B cell (primary cell): ENCODE data around the gene CD28.

Source experiments
- CTCF ChIP-seq: fragments of 200-600 bp; IDR thresholded peaks from one replicate; pipeline ENCODE4 v1.8.0; 2022; ENCODE audit warnings: antibody characterized with exemption, mild to moderate bottlenecking
- EZH2 ChIP-seq: IDR thresholded peaks from 2 replicates; pipeline ENCODE4 v1.6.1; 2012; ENCODE audit warnings: borderline replicate concordance, low read depth, mild to moderate bottlenecking, moderate library complexity, low read length; ENCODE audit not compliant: insufficient read depth, poor library complexity, severe bottlenecking

DNA sequence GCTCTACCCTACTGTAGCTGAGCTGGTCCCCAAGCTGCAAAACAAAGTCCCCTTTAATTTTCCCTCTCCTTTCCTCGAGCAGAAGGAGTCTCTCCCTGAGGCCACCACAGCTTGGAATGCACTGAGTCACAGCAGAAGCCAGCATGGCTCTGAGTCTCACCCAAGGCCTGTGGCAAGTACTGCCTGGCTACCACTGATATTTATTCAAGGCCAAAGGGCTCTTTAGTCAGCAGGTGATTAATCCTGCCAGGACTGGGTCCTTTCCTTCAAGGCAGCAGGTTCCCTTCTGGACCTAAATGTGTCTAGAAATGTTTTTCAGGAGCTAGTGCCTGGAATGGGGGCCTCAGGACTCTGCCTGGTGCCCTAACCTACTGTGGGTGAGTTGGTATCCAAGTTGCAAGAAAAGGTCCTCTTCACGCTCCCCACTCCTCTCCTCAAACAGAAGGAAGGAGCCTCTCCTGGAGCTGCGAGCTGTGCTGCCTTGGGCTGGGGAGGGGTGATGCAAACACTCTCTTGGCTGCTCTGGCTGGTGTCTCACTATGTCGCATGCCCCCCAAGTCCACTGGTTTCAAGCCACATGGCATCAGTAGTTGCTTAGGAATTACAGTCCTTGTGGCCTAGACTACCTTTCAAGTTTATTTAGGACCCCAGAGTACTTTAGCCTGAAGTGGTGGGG is 53.4 kb downstream of the CD28 start:
- no peak for TF ChIP-seq CTCF
- TF ChIP-seq EZH2: no peak
